Measurements from ENCODE around the gene ANKRD40.

- no peak for TF ChIP-seq CTCF (conservative IDR thresholded peaks at IDR 0.05)
- TF ChIP-seq EZH2 (IDR thresholded peaks at IDR 0.05; ENCODE audit: low read depth), result no peak
Observed at GRCh38 chr17:50710650-50711049, 2.9 kb upstream of the ANKRD40 start.

Measured in PC-9 (cell line).